Neuronal stem cell (in vitro differentiated cells): ENCODE measurements around the gene SLC2A5.

ENCODE experiments used
- DNase-seq: peaks from one replicate; pipeline ENCODE4 v3.0.0-alpha.2; 2013; ENCODE audit warnings: low spot score
- H2AFZ ChIP-seq: one replicate; pipeline ENCODE4 v1.6.1; 2013; ENCODE audit warnings: mild to moderate bottlenecking, low read length, inconsistent platforms
- H2AK5ac ChIP-seq: 2 replicates; pipeline ENCODE4 v1.6.1; 2013; ENCODE audit warnings: low read depth, mild to moderate bottlenecking, inconsistent platforms, low read length, moderate library complexity, mixed read lengths
- H2BK120ac ChIP-seq: 2 replicates; pipeline ENCODE4 v1.6.1; 2013; ENCODE audit warnings: low read depth, mild to moderate bottlenecking, inconsistent platforms, low read length, moderate library complexity, mixed read lengths
- H2BK12ac ChIP-seq: one replicate; pipeline ENCODE4 v1.6.1; 2013; ENCODE audit warnings: low read length, inconsistent platforms
- H2BK15ac ChIP-seq: 2 replicates; pipeline ENCODE4 v1.6.1; 2013; ENCODE audit warnings: mild to moderate bottlenecking, low read length, inconsistent platforms, mixed read lengths
- H2BK5ac ChIP-seq: one replicate; pipeline ENCODE4 v1.6.1; 2013; ENCODE audit warnings: inconsistent platforms, mild to moderate bottlenecking, low read length, moderate library complexity
- H3K14ac ChIP-seq: one replicate; pipeline ENCODE4 v1.6.1; 2013; ENCODE audit warnings: low read length, inconsistent platforms
- H3K18ac ChIP-seq: 2 replicates; pipeline ENCODE4 v1.6.1; 2013; ENCODE audit warnings: low read length, inconsistent platforms
- H3K23ac ChIP-seq: 2 replicates; pipeline ENCODE4 v1.6.1; 2013; ENCODE audit warnings: low read depth, mild to moderate bottlenecking, mixed read lengths, low read length, inconsistent platforms; ENCODE audit not compliant: poor library complexity
- H3K27ac ChIP-seq: replicated peaks from 3 replicates; pipeline ENCODE4 v1.5.1; 2013; ENCODE audit warnings: low read length, inconsistent platforms
- H3K27me3 ChIP-seq, 3 experiments: 2 replicates each; pipeline ENCODE4 v1.6.1; 2013; ENCODE audit warnings: low read length in 3 of 3, mild to moderate bottlenecking in 2 of 3, inconsistent platforms in 1 of 3, low read depth in 1 of 3, mixed read lengths in 1 of 3, moderate library complexity in 1 of 3; ENCODE audit not compliant: control insufficient read depth in 3 of 3, insufficient read depth in 3 of 3
- H3K36me3 ChIP-seq, 2 donors: replicated peaks in 1 of 2; 2 replicates each; pipeline ENCODE4 v1.6.1; 2013; ENCODE audit warnings: low read length in 2 of 2; ENCODE audit not compliant: control insufficient read depth in 2 of 2, insufficient read depth in 2 of 2
- H3K4ac ChIP-seq: 2 replicates; pipeline ENCODE4 v1.6.1; 2013; ENCODE audit warnings: inconsistent platforms, mild to moderate bottlenecking, low read length, moderate library complexity
- H3K4me1 ChIP-seq, 2 donors: 1 replicate in 1 of 2; 2 replicates in 1 of 2; pipeline ENCODE4 v1.6.1; 2013; ENCODE audit warnings: low read length in 2 of 2, low read depth in 1 of 2; ENCODE audit not compliant: control insufficient read depth in 2 of 2, insufficient read depth in 1 of 2
- H3K4me2 ChIP-seq: one replicate; pipeline ENCODE4 v1.6.1; 2013; ENCODE audit warnings: mild to moderate bottlenecking, low read length, inconsistent platforms; ENCODE audit not compliant: insufficient read depth, poor library complexity, severe bottlenecking
- H3K4me3 ChIP-seq, 2 donors: 2 replicates each; pipeline ENCODE4 v1.5.1; 2013; ENCODE audit warnings: low read length in 2 of 2, mild to moderate bottlenecking in 2 of 2, inconsistent platforms in 1 of 2, moderate library complexity in 1 of 2
- H3K79me1 ChIP-seq: one replicate; pipeline ENCODE4 v1.6.1; 2013; ENCODE audit warnings: low read depth, mild to moderate bottlenecking, inconsistent platforms, low read length, moderate library complexity
- H3K9ac ChIP-seq: one replicate; pipeline ENCODE4 v1.6.1; 2013; ENCODE audit warnings: mild to moderate bottlenecking, low read depth, low read length, inconsistent platforms; ENCODE audit not compliant: poor library complexity
- H3K9me3 ChIP-seq, 2 donors: replicated peaks in 1 of 2; 2 replicates each; pipeline versions ENCODE3 to v1.6.1; 2013; ENCODE audit warnings: low read length in 2 of 2, mild to moderate bottlenecking in 2 of 2, inconsistent platforms in 1 of 2, low read depth in 1 of 2, mixed read lengths in 1 of 2, moderate library complexity in 1 of 2; ENCODE audit not compliant: control insufficient read depth in 2 of 2, insufficient read depth in 1 of 2
- H4K8ac ChIP-seq: one replicate; pipeline ENCODE4 v1.6.1; 2013; ENCODE audit warnings: low read depth, mild to moderate bottlenecking, inconsistent platforms, low read length, moderate library complexity
- H4K91ac ChIP-seq: one replicate; pipeline ENCODE4 v1.6.1; 2013; ENCODE audit warnings: low read length, low read depth, mild to moderate bottlenecking, inconsistent platforms; ENCODE audit not compliant: poor library complexity
- WGBS, 2 donors: extraction: QIAGEN DNeasy Blood & Tissue Kit; methylation state at CpG; one replicate each; pipeline ENCODE4 v1.1.7; 2013; ENCODE audit warnings: missing lambda C conversion rate in 2 of 2, mixed read lengths in 1 of 2; ENCODE audit not compliant: insufficient read length in 2 of 2, insufficient replicate concordance in 1 of 2; ENCODE audit errors: extremely low coverage in 2 of 2; 5-methylcytosine and 5-hydroxymethylcytosine counted together

SLC2A5 gene

GRCh38 chr1:9061252-9061960 is 8.0 kb downstream of the SLC2A5 start:
- no peak overlapping the region for H3K4me2 ChIP-seq
- peak overlapping the region; percentile 73 for H3K14ac ChIP-seq
- H2AFZ ChIP-seq = no peak overlapping the region
- H3K4ac ChIP-seq = no peak overlapping the region
- no peaks in the 10 kb centered on the region for H3K36me3 ChIP-seq
- H2AK5ac ChIP-seq = no peak overlapping the region
- no peak overlapping the region for H2BK15ac ChIP-seq
- H3K27ac ChIP-seq = no peak overlapping the region
- no peak for DNase-seq
- H4K91ac ChIP-seq = no peak overlapping the region
- no peak overlapping the region for H4K8ac ChIP-seq
- peaks cover 0 to 3% of the 10 kb centered on the region in 2 donors for H3K9me3 ChIP-seq
- peak overlapping the region; percentile 69 for H3K18ac ChIP-seq
- H3K9ac ChIP-seq = no peak overlapping the region
- no peak overlapping the region for H2BK120ac ChIP-seq
- no peaks in the 10 kb centered on the region for H3K27me3 ChIP-seq
- H3K23ac ChIP-seq = no peak overlapping the region
- H3K79me1 ChIP-seq = no peaks in the 10 kb centered on the region
- H2BK12ac ChIP-seq = no peak overlapping the region
- WGBS, 2 donors = no CpG with 5 or more reads among the region's 6 CpGs
- H3K4me3 ChIP-seq = no peak overlapping the region
- H2BK5ac ChIP-seq = no peak overlapping the region
- peaks cover 2 to 8% of the 10 kb centered on the region in 2 donors for H3K4me1 ChIP-seq

- Histone ChIP-seq H4K8ac (no peak overlapping the region), H3K79me1 (no peaks in the 10 kb centered on the region), H3K27me3 (no peaks in the 10 kb centered on the region), H2AK5ac (no peak overlapping the region), H4K91ac (peak overlapping the region; percentile 34), H3K9me3 (peaks cover 0 to 3% of the 10 kb centered on the region in 2 donors), H2BK15ac (no peak overlapping the region), H2AFZ (no peak overlapping the region), H2BK5ac (no peak overlapping the region), H3K4me2 (no peak overlapping the region), H3K36me3 (no peaks in the 10 kb centered on the region), H2BK120ac (no peak overlapping the region), H2BK12ac (no peak overlapping the region), H3K23ac (no peak overlapping the region), H3K4ac (no peak overlapping the region), H3K4me1 (peaks cover 2 to 8% of the 10 kb centered on the region in 2 donors), H3K14ac (no peak overlapping the region), H3K4me3 (peak overlapping the region in 1 of 2 donors; percentile 65), H3K9ac (peak overlapping the region; percentile 5), H3K18ac (no peak overlapping the region), H3K27ac (no peak overlapping the region)
- WGBS, 2 donors = 100% methylated on average over 1 of the region's 4 CpGs; no CpG with 5 or more reads in 1 of the 2 donors
- no peak for DNase-seq
Observed at GRCh38 chr1:9059891-9060744, 9.3 kb downstream of the SLC2A5 start.

GRCh38 chr1:9058465-9058864 is 11.0 kb downstream of the SLC2A5 start:
- Histone ChIP-seq H3K14ac (no peak overlapping the region), H3K4me2 (no peak overlapping the region), H3K79me1 (no peaks in the 10 kb centered on the region), H3K23ac (no peak overlapping the region), H2BK5ac (no peak overlapping the region), H2BK120ac (no peak overlapping the region), H2BK12ac (no peak overlapping the region), H3K36me3 (no peaks in the 10 kb centered on the region), H4K91ac (no peak overlapping the region), H3K27ac (no peak overlapping the region), H3K27me3 (no peaks in the 10 kb centered on the region), H3K9ac (no peak overlapping the region), H2AK5ac (no peak overlapping the region), H2BK15ac (no peak overlapping the region), H3K4me1 (peaks cover 0 to 4% of the 10 kb centered on the region in 2 donors), H3K9me3 (peaks cover 0 to 3% of the 10 kb centered on the region in 2 donors), H2AFZ (no peak overlapping the region), H3K18ac (no peak overlapping the region), H3K4ac (no peak overlapping the region), H4K8ac (no peak overlapping the region), H3K4me3 (no peak overlapping the region)
- no CpG with 5 or more reads among the region's 2 CpGs for WGBS, 2 donors
- no peak for DNase-seq

GRCh38 chr1:9057851-9058250 is 11.6 kb downstream of the SLC2A5 start:
- WGBS, 2 donors = no CpG with 5 or more reads among the region's 10 CpGs
- H3K23ac ChIP-seq = no peak overlapping the region
- H3K79me1 ChIP-seq = no peaks in the 10 kb centered on the region
- no peak overlapping the region for H3K4me3 ChIP-seq
- H3K14ac ChIP-seq = no peak overlapping the region
- no peak overlapping the region for H3K4ac ChIP-seq
- H3K27me3 ChIP-seq = no peaks in the 10 kb centered on the region
- no peak overlapping the region for H2AK5ac ChIP-seq
- H3K27ac ChIP-seq = no peak overlapping the region
- H3K36me3 ChIP-seq = no peaks in the 10 kb centered on the region
- no peak overlapping the region for H2BK5ac ChIP-seq
- no peak overlapping the region for H2BK15ac ChIP-seq
- H3K9ac ChIP-seq = no peak overlapping the region
- H2BK120ac ChIP-seq = no peak overlapping the region
- H3K4me2 ChIP-seq = no peak overlapping the region
- peak overlapping the region; percentile 84 for H3K18ac ChIP-seq
- H4K91ac ChIP-seq = no peak overlapping the region
- peaks cover 0 to 4% of the 10 kb centered on the region in 2 donors for H3K4me1 ChIP-seq
- H3K9me3 ChIP-seq = peaks cover 0 to 3% of the 10 kb centered on the region in 2 donors
- DNase-seq = no peak
- no peak overlapping the region for H2AFZ ChIP-seq
- H4K8ac ChIP-seq = no peak overlapping the region
- H2BK12ac ChIP-seq = no peak overlapping the region
